RWPE2 (cell line): Measurements from ENCODE around the gene ACTR3.

Experiments used
- ATAC-seq: fragments of 200-7000 bp; cut with Tn5 transposase; 3 replicates; pipeline ENCODE4 v1.9.1; 2021; ENCODE audit warnings: low read depth
- DNase-seq: peaks from one replicate; pipeline ENCODE4 v3.0.0-alpha.2; 2020; ENCODE audit warnings: low spot score
- H3K27ac ChIP-seq: fragments of 450-650 bp; 2 replicates; pipeline ENCODE4 v1.5.1; 2017; ENCODE audit warnings: mild to moderate bottlenecking; ENCODE audit not compliant: poor library complexity, severe bottlenecking
- H3K27me3 ChIP-seq: fragments of 250-450 bp; sonication (Bioruptor Pico); 2 replicates; pipeline ENCODE4 v1.5.1; 2021; ENCODE audit warnings: mild to moderate bottlenecking, moderate library complexity; ENCODE audit not compliant: insufficient read depth, poor library complexity, severe bottlenecking
- H3K36me3 ChIP-seq: fragments of 250-450 bp; sonication (Bioruptor Pico); 2 replicates; pipeline ENCODE4 v1.5.1; 2020; ENCODE audit warnings: low read depth, mild to moderate bottlenecking, moderate library complexity
- H3K4me1 ChIP-seq: fragments of 250-450 bp; sonication (Bioruptor Pico); 2 replicates; pipeline ENCODE4 v1.5.1; 2021; ENCODE audit warnings: mild to moderate bottlenecking, moderate library complexity; ENCODE audit not compliant: insufficient read depth, poor library complexity, severe bottlenecking
- H3K4me3 ChIP-seq: fragments of 250-450 bp; sonication (Bioruptor Pico); 2 replicates; pipeline ENCODE4 v1.5.1; 2021; ENCODE audit warnings: mild to moderate bottlenecking, moderate library complexity; ENCODE audit not compliant: severe bottlenecking
- H3K9me3 ChIP-seq: fragments of 250-450 bp; sonication (Bioruptor Pico); 2 replicates; pipeline ENCODE4 v1.5.1; 2021; ENCODE audit warnings: mild to moderate bottlenecking, moderate library complexity; ENCODE audit not compliant: severe bottlenecking
- CTCF ChIP-seq: fragments of 450-650 bp; IDR thresholded peaks from one replicate; pipeline ENCODE4 v1.5.1; 2017; ENCODE audit warnings: mild to moderate bottlenecking, moderate library complexity; ENCODE audit not compliant: poor library complexity, severe bottlenecking

Gene ACTR3

GRCh38 chr2:113977060-113977659 is 87.3 kb downstream of the ACTR3 start:
- no peaks in the 10 kb centered on the region for H3K36me3 ChIP-seq
- no peaks in the 10 kb centered on the region for H3K27me3 ChIP-seq
- TF ChIP-seq CTCF = no peak
- H3K27ac ChIP-seq = peak overlapping the region; percentile 45
- no peaks in the 10 kb centered on the region for H3K9me3 ChIP-seq
- no peak overlapping the region for H3K4me3 ChIP-seq
- DNase-seq = no peak
- no peak for ATAC-seq
- H3K4me1 ChIP-seq = no peaks in the 10 kb centered on the region

GRCh38 chr2:113977660-113978523 is 88.0 kb downstream of the ACTR3 start:
- DNase-seq (no peak), ATAC-seq (peak; percentile 68)
- Histone ChIP-seq H3K9me3 (no peaks in the 10 kb centered on the region), H3K36me3 (no peaks in the 10 kb centered on the region), H3K4me3 (no peak overlapping the region), H3K27ac (peak overlapping the region; percentile 45), H3K4me1 (no peaks in the 10 kb centered on the region), H3K27me3 (no peaks in the 10 kb centered on the region)
- peak; percentile 58 for TF ChIP-seq CTCF

- no peak for TF ChIP-seq CTCF
- Histone ChIP-seq H3K27ac (peak overlapping the region; percentile 45), H3K27me3 (no peaks in the 10 kb centered on the region), H3K9me3 (no peaks in the 10 kb centered on the region), H3K4me3 (no peak overlapping the region), H3K36me3 (no peaks in the 10 kb centered on the region), H3K4me1 (no peaks in the 10 kb centered on the region)
- DNase-seq (no peak), ATAC-seq (no peak)
Measured at GRCh38 chr2:113978524-113979190, 88.8 kb downstream of the ACTR3 start.

DNA sequence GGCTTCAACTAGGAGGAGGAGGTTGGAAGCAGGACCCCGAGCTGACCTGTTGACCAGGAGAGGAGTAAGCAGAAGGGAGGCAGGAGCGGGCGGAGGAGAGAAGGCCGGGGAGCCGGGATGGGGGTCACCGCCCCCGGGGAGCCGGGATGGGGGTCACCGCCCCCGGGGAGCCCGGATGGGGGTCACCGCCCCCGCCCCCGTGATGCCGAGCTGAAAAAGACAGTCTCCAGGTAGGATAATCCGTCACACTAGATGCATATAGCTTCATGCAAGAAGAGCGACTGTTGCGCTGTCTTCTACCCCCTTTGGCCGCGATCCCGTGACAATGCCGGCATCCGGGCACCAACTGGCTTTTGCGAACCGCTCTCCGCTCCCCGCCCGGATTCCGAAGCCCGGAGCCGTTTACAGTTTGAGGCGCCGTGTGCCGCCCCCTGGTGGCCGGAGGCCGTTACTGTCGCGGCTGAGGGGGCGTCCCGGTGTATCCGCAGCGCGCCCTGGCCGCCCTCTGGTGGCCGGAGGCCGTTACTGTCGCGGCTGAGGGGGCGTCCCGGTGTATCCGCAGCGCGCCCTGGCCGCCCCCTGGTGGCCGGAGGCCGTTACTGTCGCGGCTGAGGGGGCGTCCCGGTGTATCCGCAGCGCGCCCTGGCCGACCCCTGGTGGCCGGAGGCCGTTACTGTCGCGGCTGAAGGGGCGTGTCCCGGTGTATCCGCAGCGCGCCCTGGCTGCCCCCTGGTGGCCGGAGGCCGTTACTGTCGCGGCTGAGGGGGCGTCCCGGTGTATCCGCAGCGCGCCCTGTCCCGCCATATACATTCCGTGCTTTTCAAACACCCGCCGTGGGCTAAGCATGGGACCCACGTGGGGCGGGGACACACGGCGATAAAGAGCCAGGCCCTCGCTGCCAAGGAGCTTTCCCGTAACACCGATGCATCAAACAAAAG is 89.6 kb downstream of the ACTR3 start:
- Histone ChIP-seq H3K4me1 (no peaks in the 10 kb centered on the region), H3K36me3 (no peaks in the 10 kb centered on the region), H3K9me3 (no peaks in the 10 kb centered on the region), H3K27ac (no peak overlapping the region), H3K27me3 (no peaks in the 10 kb centered on the region), H3K4me3 (no peak overlapping the region)
- no peak for ATAC-seq
- peak; percentile 21 for TF ChIP-seq CTCF
- DNase-seq = no peak
